Fibroblast of lung (primary cell): ENCODE measurements around the gene NUDT22. TPM values are rescaled to one million over a fixed set of nuclear protein-coding genes. Genes with fewer than 3 reads are reported as not detected.

Experiments used
- DNase-seq, 2 donors: peaks; one replicate each; pipeline versions ENCODE4 v3.0.0 to v3.0.0-alpha.2; 2010; ENCODE audit warnings: low read depth in 2 of 2
- H2AFZ ChIP-seq: 2 replicates; pipeline ENCODE4 v1.5.1; 2012; ENCODE audit warnings: low read length, control low read depth, inconsistent platforms
- H3K27ac ChIP-seq: 2 replicates; pipeline ENCODE4 v1.5.1; 2011; ENCODE audit warnings: low read length, control low read depth; ENCODE audit not compliant: insufficient read depth
- H3K27me3 ChIP-seq: 2 replicates; pipeline ENCODE4 v1.5.1; 2011; ENCODE audit warnings: mild to moderate bottlenecking, low read length; ENCODE audit not compliant: control insufficient read depth, insufficient read depth
- H3K36me3 ChIP-seq: 2 replicates; pipeline ENCODE4 v1.5.1; 2011; ENCODE audit warnings: low read length; ENCODE audit not compliant: control insufficient read depth, insufficient read depth
- H3K4me1 ChIP-seq: 2 replicates; pipeline ENCODE4 v1.5.1; 2011; ENCODE audit warnings: low read length; ENCODE audit not compliant: control insufficient read depth, insufficient read depth; ENCODE audit errors: extremely low read depth
- H3K4me2 ChIP-seq: 2 replicates; pipeline ENCODE4 v1.5.1; 2011; ENCODE audit warnings: low read length, control low read depth; ENCODE audit not compliant: insufficient read depth; ENCODE audit errors: extremely low read depth
- H3K4me3 ChIP-seq, 4 experiments: fragments of 200-600 bp in 1 of 4; sonication (generic) in 1 of 4; replicated peaks in 1 of 4; 2 replicates each; pipeline ENCODE4 v1.5.1; 2011 to 2016; ENCODE audit warnings: low read length in 4 of 4, low read depth in 3 of 4, mild to moderate bottlenecking in 3 of 4, control low read depth in 2 of 4, inconsistent platforms in 1 of 4, mixed read lengths in 1 of 4; ENCODE audit not compliant: insufficient read depth in 1 of 4; ENCODE audit errors: control extremely low read depth in 1 of 4
- H3K79me2 ChIP-seq: 2 replicates; pipeline ENCODE4 v1.5.1; 2012; ENCODE audit warnings: mild to moderate bottlenecking, low read length, inconsistent platforms; ENCODE audit not compliant: control insufficient read depth, insufficient read depth
- H3K9ac ChIP-seq: 2 replicates; pipeline ENCODE4 v1.5.1; 2011; ENCODE audit warnings: mild to moderate bottlenecking, low read length, control low read depth; ENCODE audit not compliant: insufficient read depth
- H3K9me3 ChIP-seq: 2 replicates; pipeline ENCODE4 v1.5.1; 2012; ENCODE audit warnings: low read depth, low read length; ENCODE audit not compliant: control insufficient read depth, insufficient read depth
- H4K20me1 ChIP-seq: 2 replicates; pipeline ENCODE4 v1.5.1; 2011; ENCODE audit warnings: low read length; ENCODE audit not compliant: control insufficient read depth, insufficient read depth; ENCODE audit errors: extremely low read depth
- EZH2 ChIP-seq: IDR thresholded peaks from 2 replicates; pipeline ENCODE4 v1.5.1; 2012; ENCODE audit warnings: low read length, control low read depth, mild to moderate bottlenecking; ENCODE audit errors: missing control alignments
- polyA plus RNA-seq, 2 donors: library from polyadenylated mRNA; depleted of rRNA in 1 of 2; stranded (reverse) in 1 of 2; unstranded in 1 of 2; fragments of >200 nt; gene quantifications; 2 replicates each; pipeline ENCODE4 v1.2.1, GENCODE V29; 2011 to 2012; ENCODE audit warnings: missing spikeins in 1 of 2
- total RNA-seq: library from RNA; depleted of rRNA; stranded (reverse); fragments of >200 nt; gene quantifications from 2 replicates; pipeline ENCODE4 v1.2.1, GENCODE V29; 2014
- TF ChIP-seq, protein P1 (sequence below), 2 donors: IDR thresholded peaks in 1 of 2; conservative IDR thresholded peaks in 1 of 2; 1 replicate in 1 of 2; 2 replicates in 1 of 2; pipeline ENCODE4 v1.5.1; 2011 to 2012; ENCODE audit warnings: low read length in 2 of 2, control low read depth in 1 of 2, inconsistent platforms in 1 of 2, low read depth in 1 of 2, mild to moderate bottlenecking in 1 of 2

NUDT22 gene
- total and polyA plus RNA-seq, 2 donors (not counting 1 experiment from before 2014, with no cell fraction given), result 18.5 to 71.5 TPM

DNA sequence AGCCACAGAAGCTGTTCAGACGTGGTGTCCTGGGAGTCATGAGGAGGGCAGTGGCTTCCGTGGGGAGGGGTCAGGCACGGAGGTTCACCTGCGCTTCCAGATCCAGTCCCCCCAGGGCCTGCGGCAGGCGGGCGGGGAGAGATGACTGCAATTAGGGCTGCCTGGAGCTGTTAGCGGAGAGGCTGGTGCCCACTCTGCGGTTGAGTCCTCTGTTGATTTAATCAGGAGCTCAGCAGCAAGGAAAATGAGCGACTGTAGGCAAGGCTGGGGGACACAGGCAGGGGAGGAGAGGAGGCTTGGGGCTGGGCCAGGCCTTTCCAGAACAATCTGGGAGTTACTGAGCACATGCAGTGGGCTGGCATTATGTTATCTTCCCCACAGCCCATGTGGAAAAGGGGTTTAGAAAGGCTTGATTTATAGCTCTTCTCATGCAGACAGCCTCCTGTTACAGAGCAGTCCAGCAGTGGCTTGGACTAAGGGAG lies 38.3 kb downstream of the NUDT22 start:
- Histone ChIP-seq H3K4me1 (peaks cover 17% of the 10 kb centered on the region), H3K4me3 (no peak overlapping the region), H3K79me2 (no peaks in the 10 kb centered on the region), H3K27ac (no peak overlapping the region), H3K27me3 (no peaks in the 10 kb centered on the region), H4K20me1 (no peaks in the 10 kb centered on the region), H2AFZ (no peak overlapping the region), H3K4me2 (no peak overlapping the region), H3K9ac (no peak overlapping the region), H3K9me3 (no peaks in the 10 kb centered on the region), H3K36me3 (peaks cover 41% of the 10 kb centered on the region)
- DNase-seq, result no peak
- TF ChIP-seq, protein P1, sequence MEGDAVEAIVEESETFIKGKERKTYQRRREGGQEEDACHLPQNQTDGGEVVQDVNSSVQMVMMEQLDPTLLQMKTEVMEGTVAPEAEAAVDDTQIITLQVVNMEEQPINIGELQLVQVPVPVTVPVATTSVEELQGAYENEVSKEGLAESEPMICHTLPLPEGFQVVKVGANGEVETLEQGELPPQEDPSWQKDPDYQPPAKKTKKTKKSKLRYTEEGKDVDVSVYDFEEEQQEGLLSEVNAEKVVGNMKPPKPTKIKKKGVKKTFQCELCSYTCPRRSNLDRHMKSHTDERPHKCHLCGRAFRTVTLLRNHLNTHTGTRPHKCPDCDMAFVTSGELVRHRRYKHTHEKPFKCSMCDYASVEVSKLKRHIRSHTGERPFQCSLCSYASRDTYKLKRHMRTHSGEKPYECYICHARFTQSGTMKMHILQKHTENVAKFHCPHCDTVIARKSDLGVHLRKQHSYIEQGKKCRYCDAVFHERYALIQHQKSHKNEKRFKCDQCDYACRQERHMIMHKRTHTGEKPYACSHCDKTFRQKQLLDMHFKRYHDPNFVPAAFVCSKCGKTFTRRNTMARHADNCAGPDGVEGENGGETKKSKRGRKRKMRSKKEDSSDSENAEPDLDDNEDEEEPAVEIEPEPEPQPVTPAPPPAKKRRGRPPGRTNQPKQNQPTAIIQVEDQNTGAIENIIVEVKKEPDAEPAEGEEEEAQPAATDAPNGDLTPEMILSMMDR (conservative IDR thresholded peaks at IDR 0.05 in 1 of 2, IDR thresholded peaks at IDR 0.05 in 1 of 2; ENCODE audit: low read depth in 1 of 2, low read length in 2 of 2), result no peak
- no peak for TF ChIP-seq EZH2

DNA sequence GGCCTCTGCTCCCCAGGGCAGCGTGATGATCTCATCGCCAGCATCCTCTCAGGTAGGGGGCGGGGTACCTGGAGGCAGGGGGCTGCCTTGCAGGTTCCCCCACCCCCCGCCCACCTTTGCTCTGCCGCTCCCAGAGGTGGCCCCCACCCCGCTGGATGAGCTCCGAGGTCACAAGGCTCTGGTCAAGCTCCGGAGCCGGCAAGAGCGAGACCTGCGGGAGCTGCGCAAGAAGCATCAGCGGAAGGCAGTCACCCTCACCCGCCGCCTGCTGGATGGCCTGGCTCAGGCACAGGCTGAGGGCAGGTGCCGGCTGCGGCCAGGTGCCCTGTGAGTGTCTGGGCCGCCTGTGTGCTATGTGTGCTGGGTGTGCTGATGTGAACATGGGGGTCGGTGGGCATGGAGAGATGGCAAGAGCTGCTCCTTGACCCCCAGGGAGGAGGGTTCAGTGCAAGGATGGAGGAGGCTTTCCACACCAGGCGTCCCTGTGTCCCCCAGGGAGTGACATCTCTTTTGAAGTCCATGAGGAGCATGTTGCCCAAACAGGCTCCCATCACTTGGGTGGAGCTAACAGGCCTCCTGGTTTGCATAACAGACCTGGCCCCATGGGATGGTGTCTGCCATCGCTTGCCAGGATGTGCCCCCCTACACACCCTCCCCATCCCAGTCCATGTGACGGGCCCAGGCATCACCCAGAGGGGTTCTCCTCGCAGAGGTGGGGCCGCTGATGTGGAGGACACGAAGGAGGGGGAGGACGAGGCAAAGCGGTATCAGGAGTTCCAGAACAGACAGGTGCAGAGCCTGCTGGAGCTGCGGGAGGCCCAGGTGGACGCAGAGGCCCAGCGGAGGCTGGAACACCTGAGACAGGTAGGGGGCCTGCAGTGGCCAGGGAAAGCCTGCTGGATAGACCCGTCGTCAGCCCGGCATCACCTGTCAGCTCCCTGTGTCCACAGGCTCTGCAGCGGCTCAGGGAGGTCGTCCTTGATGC lies 39.4 kb downstream of the NUDT22 start:
- Histone ChIP-seq H3K4me2 (no peak overlapping the region), H3K27me3 (no peaks in the 10 kb centered on the region), H3K9me3 (no peaks in the 10 kb centered on the region), H4K20me1 (no peaks in the 10 kb centered on the region), H3K4me1 (peaks cover 18% of the 10 kb centered on the region), H3K36me3 (peaks cover 37% of the 10 kb centered on the region), H2AFZ (no peak overlapping the region), H3K9ac (no peak overlapping the region), H3K79me2 (no peaks in the 10 kb centered on the region), H3K4me3 (no peak overlapping the region), H3K27ac (no peak overlapping the region)
- TF ChIP-seq EZH2, result no peak
- TF ChIP-seq, protein P1 (conservative IDR thresholded peaks at IDR 0.05 in 1 of 2, IDR thresholded peaks at IDR 0.05 in 1 of 2; ENCODE audit: low read depth in 1 of 2, low read length in 2 of 2), result no peak
- DNase-seq, result no peak

DNA sequence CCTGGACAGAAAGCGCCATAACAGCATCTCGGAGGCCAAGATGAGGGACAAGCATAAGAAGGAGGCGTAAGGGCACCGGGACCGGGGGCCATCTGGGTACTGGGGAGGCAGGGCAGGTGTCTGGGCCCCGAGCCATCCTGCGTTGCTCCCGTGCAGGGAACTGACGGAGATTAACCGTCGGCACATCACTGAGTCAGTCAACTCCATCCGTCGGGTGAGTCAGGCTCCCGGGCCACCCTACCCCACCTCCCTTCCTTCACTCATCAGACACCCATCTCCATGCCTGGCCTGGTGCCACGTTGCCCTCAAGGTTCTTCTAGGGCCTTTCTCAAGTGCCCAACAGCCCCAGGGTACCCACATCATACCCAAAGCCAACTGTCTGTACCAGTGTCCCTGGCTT lies 40.3 kb downstream of the NUDT22 start:
- DNase-seq, result peak in 1 of 2 donors; percentile 23

More for the DNA sequence above, 40.3 kb downstream of the NUDT22 start:
- H3K4me3 ChIP-seq, result no peak overlapping the region
- no peak overlapping the region for H2AFZ ChIP-seq
- no peaks in the 10 kb centered on the region for H3K27me3 ChIP-seq
- peaks cover 34% of the 10 kb centered on the region for H3K36me3 ChIP-seq
- no peaks in the 10 kb centered on the region for H4K20me1 ChIP-seq
- H3K9ac ChIP-seq, result no peak overlapping the region
- H3K27ac ChIP-seq, result no peak overlapping the region
- no peaks in the 10 kb centered on the region for H3K9me3 ChIP-seq
- no peak overlapping the region for H3K4me2 ChIP-seq
- no peaks in the 10 kb centered on the region for H3K79me2 ChIP-seq
- peaks cover 19% of the 10 kb centered on the region for H3K4me1 ChIP-seq
- TF ChIP-seq, protein P1 (conservative IDR thresholded peaks at IDR 0.05 in 1 of 2, IDR thresholded peaks at IDR 0.05 in 1 of 2; ENCODE audit: low read depth in 1 of 2, low read length in 2 of 2), result no peak
- TF ChIP-seq EZH2, result no peak
